Testis (tissue), 2 donors: ENCODE measurements around the gene C1QB.

Source experiments
- CTCF ChIP-seq, 3 experiments: fragments of 450-650 bp in 2 of 3; fragments of 200-600 bp in 1 of 3; sonication (generic) in 1 of 3; IDR thresholded peaks; one replicate each; pipeline ENCODE4 v1.5.1; 2016 to 2019; ENCODE audit warnings: antibody characterized with exemption in 3 of 3, mild to moderate bottlenecking in 2 of 3, moderate library complexity in 1 of 3
- POLR2A ChIP-seq: fragments of 450-650 bp; IDR thresholded peaks from one replicate; pipeline ENCODE4 v1.6.1; 2017; ENCODE audit warnings: antibody characterized with exemption, mild to moderate bottlenecking, moderate library complexity

- no peak for TF ChIP-seq CTCF (IDR thresholded peaks at IDR 0.05)
- TF ChIP-seq POLR2A, result no peak
Observed at GRCh38 chr1:22696610-22697009, 43.6 kb downstream of the C1QB start.
